Cardiac muscle cell (in vitro differentiated cells and primary cell): ENCODE results near the gene HERC3. TPM values are rescaled to one million over a fixed set of nuclear protein-coding genes. Genes with fewer than 3 reads are reported as not detected.

ENCODE experiments used
- DNase-seq, 2 donors: peaks; one replicate each; pipeline versions ENCODE4 v3.0.0 to v3.0.0-alpha.2; 2010 to 2017; ENCODE audit warnings: low read depth in 1 of 2, low spot score in 1 of 2
- H3K27ac ChIP-seq: fragments of 200-600 bp; sonication (generic); 2 replicates; pipeline ENCODE4 v1.5.1; 2016
- H3K27me3 ChIP-seq: fragments of 200-600 bp; sonication (generic); 2 replicates; pipeline ENCODE4 v1.6.0; 2016; ENCODE audit warnings: control low read depth
- H3K36me3 ChIP-seq: fragments of 200-600 bp; sonication (generic); 2 replicates; pipeline ENCODE4 v1.5.1; 2016; ENCODE audit warnings: control low read depth
- H3K4me1 ChIP-seq: fragments of 200-600 bp; sonication (generic); 2 replicates; pipeline ENCODE4 v1.8.1; 2017; ENCODE audit warnings: low read depth, mild to moderate bottlenecking, mixed run types
- H3K4me3 ChIP-seq: fragments of 200-600 bp; sonication (generic); 2 replicates; pipeline ENCODE4 v1.5.1; 2016; ENCODE audit warnings: mild to moderate bottlenecking
- H3K9me3 ChIP-seq: fragments of 200-600 bp; sonication (generic); 2 replicates; pipeline ENCODE4 v1.5.1; 2017; ENCODE audit warnings: low read depth, mild to moderate bottlenecking, control low read depth
- CTCF ChIP-seq: IDR thresholded peaks from 2 replicates; pipeline ENCODE4 v1.5.1; 2012; ENCODE audit warnings: low read depth, mild to moderate bottlenecking, low read length
- polyA plus RNA-seq: library from polyadenylated mRNA; unstranded; fragments of >200 nt; fragmentation: Nextera tagmentation; extraction: Ambion mirVana; gene quantifications from 2 replicates; pipeline ENCODE4 v1.2.1, GENCODE V29; 2016
- total RNA-seq: library from RNA; depleted of rRNA; stranded (reverse); fragments of >200 nt; gene quantifications from 2 replicates; pipeline ENCODE4 v1.2.3, GENCODE V29; 2016

HERC3 gene
- total RNA-seq (25.6 and 29.4 TPM in 2 replicates), polyA plus RNA-seq (35.3 and 41.1 TPM in 2 replicates)

- Histone ChIP-seq H3K27me3 (no peaks in the 10 kb centered on the region), H3K4me3 (peak within 1 kb of the TSS; percentile 60), H3K4me1 (peaks cover 15% of the 10 kb centered on the region), H3K36me3 (no peaks in the 10 kb centered on the region), H3K9me3 (no peaks in the 10 kb centered on the region), H3K27ac (peak within 1 kb of the TSS; percentile 81)
- peak; percentile 90 to 94 for DNase-seq
- TF ChIP-seq CTCF, result peak; percentile 1
These were observed at the start of gene HERC3 for GRCh38 chr4:88591787-88592599. TSS of gene HERC3 (plus strand) at chr4:88592480. CDS start at chr4:88605824, 13,344 bp downstream.

- H3K4me1 ChIP-seq, result no peaks in the 10 kb centered on the region
- H3K27me3 ChIP-seq, result no peaks in the 10 kb centered on the region
- no peaks in the 10 kb centered on the region for H3K9me3 ChIP-seq
- no peaks in the 10 kb centered on the region for H3K36me3 ChIP-seq
- DNase-seq, result no peak
- H3K27ac ChIP-seq, result no peak overlapping the region
- no peak overlapping the region for H3K4me3 ChIP-seq
- no peak for TF ChIP-seq CTCF
These were observed 42.5 kb upstream of the HERC3 start for GRCh38 chr4:88549815-88550214.

GRCh38 chr4:88567591-88567990 is 24.7 kb upstream of the HERC3 start:
- no peak overlapping the region for H3K27ac ChIP-seq
- H3K36me3 ChIP-seq, result no peaks in the 10 kb centered on the region
- H3K4me3 ChIP-seq, result no peak overlapping the region
- no peaks in the 10 kb centered on the region for H3K4me1 ChIP-seq
- no peaks in the 10 kb centered on the region for H3K27me3 ChIP-seq
- DNase-seq, result no peak
- TF ChIP-seq CTCF, result no peak
- no peaks in the 10 kb centered on the region for H3K9me3 ChIP-seq

- no peaks in the 10 kb centered on the region for H3K36me3 ChIP-seq
- H3K27ac ChIP-seq, result no peak overlapping the region
- H3K9me3 ChIP-seq, result no peaks in the 10 kb centered on the region
- no peak for TF ChIP-seq CTCF
- no peak for DNase-seq
- peaks cover 9% of the 10 kb centered on the region for H3K4me1 ChIP-seq
- no peak overlapping the region for H3K4me3 ChIP-seq
- no peaks in the 10 kb centered on the region for H3K27me3 ChIP-seq
These were observed 22.3 kb upstream of the HERC3 start for GRCh38 chr4:88570001-88570400.

- Histone ChIP-seq H3K4me1 (peaks cover 9% of the 10 kb centered on the region), H3K4me3 (no peak overlapping the region), H3K36me3 (no peaks in the 10 kb centered on the region), H3K27ac (no peak overlapping the region), H3K9me3 (no peaks in the 10 kb centered on the region), H3K27me3 (no peaks in the 10 kb centered on the region)
- TF ChIP-seq CTCF, result no peak
- DNase-seq, result no peak
These were observed 18.9 kb upstream of the HERC3 start for GRCh38 chr4:88573276-88573980.
